H1 (cell line): Measurements from ENCODE around the gene EPHA3. TPM values are rescaled to one million over a fixed set of nuclear protein-coding genes. Genes with fewer than 3 reads are reported as not detected.

ENCODE experiments used
- GABPA ChIP-seq: IDR thresholded peaks from 2 replicates; pipeline ENCODE4 v1.6.1; 2011; ENCODE audit warnings: mild to moderate bottlenecking, low read length, moderate library complexity, borderline replicate concordance; ENCODE audit not compliant: insufficient read depth
- NANOG ChIP-seq: IDR thresholded peaks from 2 replicates; pipeline ENCODE4 v1.6.1; 2011; ENCODE audit warnings: low read length, low read depth, mild to moderate bottlenecking, inconsistent platforms; ENCODE audit not compliant: insufficient read depth, poor library complexity, severe bottlenecking
- polyA plus RNA-seq, 7 experiments: library from polyadenylated mRNA; depleted of rRNA in 3 of 7; stranded (reverse) in 5 of 7; unstranded in 2 of 7; fragments of >200 nt in 5 of 7; fragments of 200-250 nt in 2 of 7; gene quantifications; 1 replicate in 5 of 7; 2 replicates in 1 of 7; 4 replicates in 1 of 7; pipeline versions ENCODE4 v1.2.1 to v1.2.3, GENCODE V29; 2011 to 2013; ENCODE audit warnings: missing spikeins in 2 of 7, mixed read lengths in 2 of 7
- total RNA-seq: library from RNA; stranded (reverse); fragmentation: NEBNext Ultra II Directional; extraction: Animal tissue kit (Norgen Biotek cat#: 25700); gene quantifications from 2 replicates; pipeline ENCODE4 v1.2.1, GENCODE V29; 2021

The EPHA3 gene
- total and polyA plus RNA-seq, 2 of the 8 experiments (the other 6 are each of a cell fraction or from before 2014, with no cell fraction given), result 0.09 to 0.22 TPM

DNA sequence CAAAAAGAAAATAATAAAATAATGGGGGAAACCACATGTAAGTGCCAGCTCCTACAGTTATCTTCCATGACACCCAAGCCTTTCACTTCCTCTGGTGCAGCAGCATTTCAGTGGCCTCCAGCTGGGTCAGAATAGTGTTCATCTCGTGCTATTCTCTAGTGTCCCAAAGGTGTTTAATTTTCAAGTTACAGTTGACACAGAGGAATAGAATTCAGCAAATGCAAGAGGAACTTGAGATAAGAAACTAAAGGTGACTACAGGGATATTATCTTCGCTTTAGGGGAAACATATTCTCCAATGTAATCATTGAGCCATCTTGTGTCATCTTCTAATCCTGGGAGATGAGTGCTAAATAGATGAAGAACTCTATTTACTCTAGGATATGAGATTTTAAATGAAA is 212.8 kb downstream of the EPHA3 start (continued):
- no peak for TF ChIP-seq GABPA
- TF ChIP-seq NANOG, result no peak
